HS-5 (cell line): ENCODE measurements around the gene DNAJC27.

Source experiments
- DNase-seq: peaks from one replicate; pipeline ENCODE4 v3.0.0-alpha.2; 2012; ENCODE audit warnings: low read depth

Gene DNAJC27

GRCh38 chr2:24925815-24926214 lies 45.9 kb downstream of the DNAJC27 start:
- DNase-seq, result no peak

- DNase-seq, result no peak
Observed at GRCh38 chr2:24924732-24925131, 47.0 kb downstream of the DNAJC27 start.

- DNase-seq, result no peak
Observed at GRCh38 chr2:24924266-24924665, 47.5 kb downstream of the DNAJC27 start.

GRCh38 chr2:24923106-24923505 lies 48.6 kb downstream of the DNAJC27 start:
- DNase-seq, result no peak

GRCh38 chr2:24922556-24922955 lies 49.2 kb downstream of the DNAJC27 start:
- DNase-seq, result no peak

- DNase-seq, result no peak
Observed at GRCh38 chr2:24920809-24921441, 50.8 kb downstream of the DNAJC27 start.

GRCh38 chr2:24920098-24920808 lies 51.5 kb downstream of the DNAJC27 start, which contains the start of gene ADCY3:
Gene ADCY3 (minus strand): TSS chr2:24920237. CDS start chr2:24918987, 1,250 bp downstream.
- DNase-seq, result no peak

GRCh38 chr2:24919506-24920097 lies 52.2 kb downstream of the DNAJC27 start:
- DNase-seq, result no peak

GRCh38 chr2:24919037-24919505 lies 52.7 kb downstream of the DNAJC27 start:
- DNase-seq, result no peak

GRCh38 chr2:24918326-24919036 lies 53.3 kb downstream of the DNAJC27 start:
- no peak for DNase-seq

GRCh38 chr2:24917731-24918325 lies 53.9 kb downstream of the DNAJC27 start:
- no peak for DNase-seq

- no peak for DNase-seq
Observed at GRCh38 chr2:24917086-24917485, 54.7 kb downstream of the DNAJC27 start.

- DNase-seq, result no peak
Observed at GRCh38 chr2:24915796-24916195, 56.0 kb downstream of the DNAJC27 start.

- no peak for DNase-seq
Observed at GRCh38 chr2:24915175-24915574, 56.6 kb downstream of the DNAJC27 start.

- DNase-seq, result no peak
Observed at GRCh38 chr2:24914713-24915112, 57.0 kb downstream of the DNAJC27 start.

- no peak for DNase-seq
Observed at GRCh38 chr2:24913911-24914310, 57.8 kb downstream of the DNAJC27 start.

- DNase-seq, result no peak
Observed at GRCh38 chr2:24912986-24913385, 58.8 kb downstream of the DNAJC27 start.

GRCh38 chr2:24912523-24912922 lies 59.2 kb downstream of the DNAJC27 start:
- DNase-seq, result no peak

- DNase-seq, result no peak
Observed at GRCh38 chr2:24910245-24910644, 61.5 kb downstream of the DNAJC27 start.

- DNase-seq, result peak; percentile 25
Observed at GRCh38 chr2:24909555-24910177, 62.1 kb downstream of the DNAJC27 start.

- DNase-seq, result no peak
Observed at GRCh38 chr2:24908461-24908901, 63.3 kb downstream of the DNAJC27 start.

- DNase-seq, result no peak
Observed at GRCh38 chr2:24907116-24907515, 64.6 kb downstream of the DNAJC27 start.
